ENCODE results near the gene NEK11.
"Not testable (repeated sequence)": the region's sequence is repeated elsewhere in the genome, so short reads cannot be mapped to it uniquely, and the experiment has no call there.

NEK11 gene

GRCh38 chr3:131361066-131361463 is 334.4 kb downstream of the NEK11 start:
- peak; percentile 74 for DNase-seq (ENCODE audit: low spot score)

GRCh38 chr3:131361464-131362421 is 335.1 kb downstream of the NEK11 start:
- peak; percentile 98 for DNase-seq (ENCODE audit: low spot score)

GRCh38 chr3:131363275-131363674 is 336.6 kb downstream of the NEK11 start:
- no peak for DNase-seq (ENCODE audit: low spot score)

- DNase-seq (ENCODE audit: low spot score) = no peak
Observed at GRCh38 chr3:131370935-131371687, 344.4 kb downstream of the NEK11 start.

GRCh38 chr3:131371688-131372066 is 345.0 kb downstream of the NEK11 start:
- no peak for DNase-seq (ENCODE audit: low spot score)

- no peak for DNase-seq (ENCODE audit: low spot score)
Observed at GRCh38 chr3:131374741-131375140, 348.1 kb downstream of the NEK11 start.

GRCh38 chr3:131380821-131381444 is 354.3 kb downstream of the NEK11 start:
- not testable (repeated sequence) for DNase-seq (ENCODE audit: low spot score)

GRCh38 chr3:131381445-131382291 is 355.0 kb downstream of the NEK11 start, which contains the start of gene NUDT16:
TSS of gene NUDT16 (plus strand) at chr3:131381774. CDS start at chr3:131381805, 31 bp downstream.
- DNase-seq (ENCODE audit: low spot score) = peak; percentile 99

- DNase-seq (ENCODE audit: low spot score) = no peak
Observed at GRCh38 chr3:131386429-131387165, 359.9 kb downstream of the NEK11 start.

GRCh38 chr3:131387796-131388489 is 361.3 kb downstream of the NEK11 start:
- DNase-seq (ENCODE audit: low spot score) = no peak

GRCh38 chr3:131388490-131388799 is 361.8 kb downstream of the NEK11 start:
- DNase-seq (ENCODE audit: low spot score) = no peak

GRCh38 chr3:131390331-131390730 is 363.7 kb downstream of the NEK11 start:
- DNase-seq (ENCODE audit: low spot score) = no peak

GRCh38 chr3:131393051-131393450 is 366.4 kb downstream of the NEK11 start:
- DNase-seq (ENCODE audit: low spot score) = no peak

- DNase-seq (ENCODE audit: low spot score) = peak; percentile 7
Observed at GRCh38 chr3:131393868-131394267, 367.2 kb downstream of the NEK11 start.

- DNase-seq (ENCODE audit: low spot score) = no peak
Observed at GRCh38 chr3:131394400-131394799, 367.7 kb downstream of the NEK11 start.

- DNase-seq (ENCODE audit: low spot score) = no peak
Observed at GRCh38 chr3:131396170-131396569, 369.5 kb downstream of the NEK11 start.

GRCh38 chr3:131397889-131398288 is 371.2 kb downstream of the NEK11 start:
- no peak for DNase-seq (ENCODE audit: low spot score)
